Neural progenitor cell (in vitro differentiated cells): ENCODE measurements around the gene PATJ. TPM values are rescaled to one million over a fixed set of nuclear protein-coding genes. Genes with fewer than 3 reads are reported as not detected.

Experiments
- DNase-seq: peaks from one replicate; pipeline ENCODE4 v3.0.0-alpha.2; 2016; ENCODE audit warnings: low spot score
- H2AFZ ChIP-seq: fragments of 200-600 bp; sonication (generic); replicated peaks from 2 replicates; pipeline ENCODE4 v1.6.1; 2016; ENCODE audit warnings: antibody characterized with exemption
- H3F3A ChIP-seq: fragments of 200-600 bp; sonication (generic); 2 replicates; pipeline ENCODE4 v1.6.1; 2016; ENCODE audit warnings: antibody characterized with exemption, low read depth
- H3K27ac ChIP-seq: fragments of 200-600 bp; sonication (generic); 2 replicates; pipeline ENCODE4 v1.5.1; 2016; ENCODE audit warnings: mild to moderate bottlenecking
- H3K27me3 ChIP-seq: fragments of 200-600 bp; sonication (generic); 2 replicates; pipeline ENCODE4 v1.6.1; 2016; ENCODE audit warnings: mild to moderate bottlenecking, moderate library complexity
- H3K36me3 ChIP-seq: fragments of 200-600 bp; sonication (generic); 2 replicates; pipeline ENCODE4 v1.5.1; 2016
- H3K4me1 ChIP-seq: fragments of 200-600 bp; sonication (generic); 2 replicates; pipeline ENCODE4 v1.6.1; 2016; ENCODE audit warnings: mixed run types
- H3K4me2 ChIP-seq: fragments of 200-600 bp; sonication (generic); 2 replicates; pipeline ENCODE4 v1.6.1; 2016
- H3K4me3 ChIP-seq: fragments of 200-600 bp; sonication (generic); 2 replicates; pipeline ENCODE4 v1.5.1; 2016
- H3K79me2 ChIP-seq: fragments of 200-600 bp; sonication (generic); 2 replicates; pipeline ENCODE4 v1.6.1; 2016; ENCODE audit warnings: low read depth
- H3K9ac ChIP-seq: fragments of 200-600 bp; sonication (generic); 2 replicates; pipeline ENCODE4 v1.6.1; 2016
- H3K9me3 ChIP-seq: fragments of 200-600 bp; sonication (generic); 2 replicates; pipeline ENCODE4 v1.5.1; 2016; ENCODE audit warnings: low read depth
- H4K20me1 ChIP-seq: fragments of 200-600 bp; sonication (generic); 2 replicates; pipeline ENCODE4 v1.6.1; 2016; ENCODE audit warnings: low read depth
- H3K27ac Mint-ChIP-seq: 3 replicates; pipeline ENCODE4 v1.8.0; 2021; ENCODE audit warnings: mixed read lengths
- H3K27me3 Mint-ChIP-seq: 2 replicates; pipeline ENCODE4 v1.8.0; 2022; ENCODE audit warnings: low read depth, mild to moderate bottlenecking, inconsistent platforms, moderate library complexity, mixed read lengths; ENCODE audit not compliant: insufficient read depth
- H3K36me3 Mint-ChIP-seq: 3 replicates; pipeline ENCODE4 v1.8.0; 2021; ENCODE audit warnings: mixed read lengths
- H3K4me1 Mint-ChIP-seq: 3 replicates; pipeline ENCODE4 v1.8.0; 2021; ENCODE audit warnings: mixed read lengths
- H3K4me3 Mint-ChIP-seq: 3 replicates; pipeline ENCODE4 v1.8.0; 2021; ENCODE audit warnings: mild to moderate bottlenecking, moderate library complexity, mixed read lengths
- H3K9me3 Mint-ChIP-seq: 3 replicates; pipeline ENCODE4 v1.8.0; 2020; ENCODE audit warnings: mixed read lengths
- CTCF ChIP-seq: fragments of 200-600 bp; sonication (generic); IDR thresholded peaks from 2 replicates; pipeline ENCODE4 v1.5.1; 2017; ENCODE audit warnings: antibody characterized with exemption, mild to moderate bottlenecking
- EZH2 ChIP-seq: fragments of 200-600 bp; sonication (generic); IDR thresholded peaks from 2 replicates; pipeline ENCODE4 v1.6.1; 2017; ENCODE audit warnings: antibody characterized with exemption, mild to moderate bottlenecking, moderate library complexity
- EZH2phosphoT487 ChIP-seq: fragments of 200-600 bp; sonication (generic); IDR thresholded peaks from 2 replicates; pipeline ENCODE4 v1.6.1; 2017; ENCODE audit warnings: antibody characterized with exemption
- total RNA-seq: library from RNA; depleted of rRNA; stranded (reverse); fragments of >200 nt; gene quantifications from 2 replicates; pipeline ENCODE4 v1.2.3, GENCODE V29; 2015; ENCODE audit warnings: low replicate concordance

Gene PATJ
- total RNA-seq, 1 donor from 2014 or later: 24.8 TPM

- Histone ChIP-seq H3K27me3 (no peaks in the 10 kb centered on the region), H3F3A (no peaks in the 10 kb centered on the region), H3K4me2 (no peak overlapping the region), H3K4me1 (no peaks in the 10 kb centered on the region), H4K20me1 (no peaks in the 10 kb centered on the region), H3K4me3 (no peak overlapping the region), H3K79me2 (no peaks in the 10 kb centered on the region), H3K27ac (no peak overlapping the region), H2AFZ (no peak overlapping the region), H3K9ac (no peak overlapping the region), H3K36me3 (no peaks in the 10 kb centered on the region), H3K9me3 (no peaks in the 10 kb centered on the region)
- TF ChIP-seq CTCF (no peak), EZH2phosphoT487 (no peak), EZH2 (no peak)
- DNase-seq: no peak
- H3K9me3 Mint-ChIP-seq: no peaks in the 10 kb centered on the region
- no peaks in the 10 kb centered on the region for H3K4me1 Mint-ChIP-seq
- peaks cover 4% of the 10 kb centered on the region for H3K36me3 Mint-ChIP-seq
- H3K27ac Mint-ChIP-seq: no peak overlapping the region
- H3K4me3 Mint-ChIP-seq: no peak overlapping the region
- no peaks in the 10 kb centered on the region for H3K27me3 Mint-ChIP-seq
Observed at GRCh38 chr1:62090016-62090415, 347.7 kb downstream of the PATJ start.

GRCh38 chr1:62092110-62092509 is 349.8 kb downstream of the PATJ start:
- no peak overlapping the region for H3K9ac ChIP-seq
- Mint-ChIP-seq H3K4me3 (no peak overlapping the region), H3K9me3 (no peaks in the 10 kb centered on the region), H3K36me3 (peaks cover 4% of the 10 kb centered on the region), H3K27ac (no peak overlapping the region), H3K4me1 (no peaks in the 10 kb centered on the region), H3K27me3 (no peaks in the 10 kb centered on the region)
- no peak overlapping the region for H3K27ac ChIP-seq
- H3K9me3 ChIP-seq: no peaks in the 10 kb centered on the region
- no peak overlapping the region for H3K4me3 ChIP-seq
- H3K79me2 ChIP-seq: no peaks in the 10 kb centered on the region
- no peaks in the 10 kb centered on the region for H4K20me1 ChIP-seq
- no peaks in the 10 kb centered on the region for H3K36me3 ChIP-seq
- TF ChIP-seq EZH2phosphoT487: no peak
- no peak overlapping the region for H2AFZ ChIP-seq
- DNase-seq: no peak
- no peak overlapping the region for H3K4me2 ChIP-seq
- H3K27me3 ChIP-seq: no peaks in the 10 kb centered on the region
- H3K4me1 ChIP-seq: no peaks in the 10 kb centered on the region
- no peaks in the 10 kb centered on the region for H3F3A ChIP-seq

- H3K27ac Mint-ChIP-seq: no peak overlapping the region
- no peaks in the 10 kb centered on the region for H3K27me3 ChIP-seq
- no peak overlapping the region for H3K27ac ChIP-seq
- no peaks in the 10 kb centered on the region for H4K20me1 ChIP-seq
- no peaks in the 10 kb centered on the region for H3F3A ChIP-seq
- no peak overlapping the region for H3K9ac ChIP-seq
- H3K79me2 ChIP-seq: no peaks in the 10 kb centered on the region
- H3K9me3 ChIP-seq: no peaks in the 10 kb centered on the region
- TF ChIP-seq EZH2: no peak
- TF ChIP-seq EZH2phosphoT487: no peak
- TF ChIP-seq CTCF: no peak
- H3K4me3 Mint-ChIP-seq: no peak overlapping the region
- H3K27me3 Mint-ChIP-seq: no peaks in the 10 kb centered on the region
- no peaks in the 10 kb centered on the region for H3K36me3 ChIP-seq
- H3K4me3 ChIP-seq: no peak overlapping the region
- no peaks in the 10 kb centered on the region for H3K4me1 ChIP-seq
- peaks cover 3% of the 10 kb centered on the region for H3K36me3 Mint-ChIP-seq
- DNase-seq: no peak
- no peak overlapping the region for H3K4me2 ChIP-seq
- H3K9me3 Mint-ChIP-seq: no peaks in the 10 kb centered on the region
- no peaks in the 10 kb centered on the region for H3K4me1 Mint-ChIP-seq
- H2AFZ ChIP-seq: no peak overlapping the region
Observed at GRCh38 chr1:62093261-62093660, 351.0 kb downstream of the PATJ start.

- Histone ChIP-seq H3K4me2 (no peak overlapping the region), H4K20me1 (no peaks in the 10 kb centered on the region), H2AFZ (no peak overlapping the region), H3K9me3 (no peaks in the 10 kb centered on the region), H3K4me3 (no peak overlapping the region), H3K27me3 (no peaks in the 10 kb centered on the region), H3F3A (no peaks in the 10 kb centered on the region), H3K79me2 (no peaks in the 10 kb centered on the region), H3K36me3 (no peaks in the 10 kb centered on the region), H3K27ac (no peak overlapping the region), H3K9ac (no peak overlapping the region), H3K4me1 (no peaks in the 10 kb centered on the region)
- no peaks in the 10 kb centered on the region for H3K27me3 Mint-ChIP-seq
- H3K4me3 Mint-ChIP-seq: no peak overlapping the region
- peaks cover 4% of the 10 kb centered on the region for H3K36me3 Mint-ChIP-seq
- no peak for DNase-seq
- no peak overlapping the region for H3K27ac Mint-ChIP-seq
- H3K4me1 Mint-ChIP-seq: no peaks in the 10 kb centered on the region
- peaks cover 6% of the 10 kb centered on the region for H3K9me3 Mint-ChIP-seq
- TF ChIP-seq EZH2phosphoT487 (no peak), CTCF (no peak), EZH2 (no peak)
Observed at GRCh38 chr1:62097464-62097863, 355.2 kb downstream of the PATJ start.
